Measurements from ENCODE around the gene CRYBG1.

The CRYBG1 gene

DNA sequence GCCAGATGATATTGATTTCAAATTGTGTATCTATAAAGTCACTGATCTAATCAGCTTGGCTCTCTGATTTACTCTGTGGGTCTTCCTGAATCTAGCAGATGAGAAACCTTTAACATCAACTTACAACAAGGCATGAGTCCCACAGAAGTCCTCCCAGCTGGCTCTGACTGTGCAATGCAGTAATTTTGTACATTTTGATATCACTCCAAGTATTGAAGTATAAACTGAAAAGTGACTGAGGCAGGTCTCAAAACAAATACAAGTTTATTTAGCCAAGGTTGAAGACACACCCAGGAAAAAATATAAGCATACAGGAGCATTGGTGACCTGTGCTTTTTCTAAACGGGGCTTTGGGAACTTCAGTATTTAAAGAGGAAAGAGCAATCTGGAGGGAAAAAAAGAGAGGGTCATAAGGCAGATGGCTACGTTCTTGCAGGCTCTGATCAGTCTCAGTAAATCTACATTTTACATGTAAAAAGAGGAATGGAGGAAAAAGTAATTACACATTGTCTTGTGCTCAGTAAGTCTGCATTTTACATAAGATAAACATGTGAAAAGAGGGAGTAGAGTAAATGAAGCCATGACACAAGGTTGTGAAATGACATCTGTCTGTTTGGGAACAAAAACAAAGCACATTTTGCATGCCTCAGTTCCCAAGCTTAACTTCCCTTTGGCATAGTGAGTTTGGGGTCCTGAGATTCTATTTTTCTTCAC, 59.5 kb downstream of the CRYBG1 start:
- no peak for TF ChIP-seq CTCF (IDR thresholded peaks at IDR 0.05; ENCODE audit: insufficient read depth, low read length, poor library complexity, severe bottlenecking)
- Histone ChIP-seq H3K27me3 (replicated peaks; ENCODE audit: control insufficient read depth, insufficient read depth, low read length) (no peaks in the 10 kb centered on the region), H3K4me3 (replicated peaks; ENCODE audit: low read depth, low read length) (no peak overlapping the region), H3K36me3 (ENCODE audit: control insufficient read depth, insufficient read depth, low read length) (no peaks in the 10 kb centered on the region)
- DNase-seq (ENCODE audit: extremely low read depth, insufficient read length): no peak

GRCh38 chr6:106421496-106421895, 61.0 kb downstream of the CRYBG1 start:
- no peak for TF ChIP-seq CTCF (IDR thresholded peaks at IDR 0.05; ENCODE audit: insufficient read depth, low read length, poor library complexity, severe bottlenecking)
- no peak for DNase-seq (ENCODE audit: extremely low read depth, insufficient read length)
- Histone ChIP-seq H3K4me3 (replicated peaks; ENCODE audit: low read depth, low read length) (no peak overlapping the region), H3K27me3 (replicated peaks; ENCODE audit: control insufficient read depth, insufficient read depth, low read length) (no peaks in the 10 kb centered on the region), H3K36me3 (ENCODE audit: control insufficient read depth, insufficient read depth, low read length) (no peaks in the 10 kb centered on the region)

GRCh38 chr6:106422534-106422933, 62.0 kb downstream of the CRYBG1 start:
- Histone ChIP-seq H3K4me3 (replicated peaks; ENCODE audit: low read depth, low read length) (no peak overlapping the region), H3K36me3 (ENCODE audit: control insufficient read depth, insufficient read depth, low read length) (no peaks in the 10 kb centered on the region), H3K27me3 (replicated peaks; ENCODE audit: control insufficient read depth, insufficient read depth, low read length) (no peaks in the 10 kb centered on the region; the same call in 1 of the 2 replicates)
- DNase-seq (ENCODE audit: extremely low read depth, insufficient read length): no peak
- TF ChIP-seq CTCF (IDR thresholded peaks at IDR 0.05; ENCODE audit: insufficient read depth, low read length, poor library complexity, severe bottlenecking): no peak

GRCh38 chr6:106425382-106425781, 64.9 kb downstream of the CRYBG1 start:
- no peak for TF ChIP-seq CTCF (IDR thresholded peaks at IDR 0.05; ENCODE audit: insufficient read depth, low read length, poor library complexity, severe bottlenecking)
- Histone ChIP-seq H3K27me3 (replicated peaks; ENCODE audit: control insufficient read depth, insufficient read depth, low read length) (no peaks in the 10 kb centered on the region; the same call in 1 of the 2 replicates), H3K36me3 (ENCODE audit: control insufficient read depth, insufficient read depth, low read length) (no peaks in the 10 kb centered on the region), H3K4me3 (replicated peaks; ENCODE audit: low read depth, low read length) (no peak overlapping the region)
- no peak for DNase-seq (ENCODE audit: extremely low read depth, insufficient read length)

DNA sequence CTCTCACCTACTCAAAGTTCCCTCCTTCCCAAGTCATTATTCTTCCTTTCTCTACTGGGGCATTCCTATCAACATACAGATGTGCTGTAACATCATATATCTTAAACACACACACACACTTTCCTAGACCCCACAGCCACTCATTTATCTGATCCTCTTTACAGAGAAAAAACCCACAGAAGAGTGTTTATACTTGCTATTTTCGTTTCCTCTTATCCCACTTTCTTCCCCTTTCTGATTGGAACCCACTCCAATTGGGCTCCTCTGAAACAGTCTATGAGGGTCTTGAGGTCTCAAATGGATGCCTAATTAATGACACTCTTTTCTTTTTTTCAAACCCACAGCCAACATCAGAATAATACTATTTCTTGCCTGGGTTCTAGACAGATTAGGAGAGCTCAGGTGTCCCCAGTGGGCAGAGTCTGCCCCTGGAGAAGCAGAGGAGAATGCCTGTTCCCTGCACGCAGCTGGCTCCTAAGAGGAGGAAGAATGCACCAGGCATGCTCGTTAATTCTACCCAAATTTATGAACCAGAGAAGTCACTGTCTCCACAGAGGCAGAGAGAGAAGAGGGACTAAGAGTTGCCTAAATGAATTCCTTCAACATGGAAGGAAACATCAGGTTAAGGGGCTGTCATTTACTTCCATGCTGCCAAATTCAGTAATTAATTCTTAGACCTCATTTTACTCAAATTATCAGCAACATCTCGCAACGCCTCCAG, 65.9 kb downstream of the CRYBG1 start:
- H3K36me3 ChIP-seq (ENCODE audit: control insufficient read depth, insufficient read depth, low read length): no peaks in the 10 kb centered on the region
- no peak for TF ChIP-seq CTCF (IDR thresholded peaks at IDR 0.05; ENCODE audit: insufficient read depth, low read length, poor library complexity, severe bottlenecking)
- no peak overlapping the region for H3K4me3 ChIP-seq (replicated peaks; ENCODE audit: low read depth, low read length)
- DNase-seq (ENCODE audit: extremely low read depth, insufficient read length): no peak
- H3K27me3 ChIP-seq (replicated peaks; ENCODE audit: control insufficient read depth, insufficient read depth, low read length): no peaks in the 10 kb centered on the region; the same call in 1 of the 2 replicates

Measured in GM06990 (cell line).